ENCODE measurements around the gene NELFB.
"Not testable (repeated sequence)": the region's sequence is repeated elsewhere in the genome, so short reads cannot be mapped to it uniquely, and the experiment has no call there.

The NELFB gene

GRCh38 chr9:137234758-137235423 lies 20.2 kb upstream of the NELFB start:
- DNase-seq (ENCODE audit: extremely low read depth in 1 of 2, low read depth in 1 of 2), result no peak

- no peak for DNase-seq (ENCODE audit: extremely low read depth in 1 of 2, low read depth in 1 of 2)
These were observed 19.5 kb upstream of the NELFB start for GRCh38 chr9:137235424-137236237.

DNA sequence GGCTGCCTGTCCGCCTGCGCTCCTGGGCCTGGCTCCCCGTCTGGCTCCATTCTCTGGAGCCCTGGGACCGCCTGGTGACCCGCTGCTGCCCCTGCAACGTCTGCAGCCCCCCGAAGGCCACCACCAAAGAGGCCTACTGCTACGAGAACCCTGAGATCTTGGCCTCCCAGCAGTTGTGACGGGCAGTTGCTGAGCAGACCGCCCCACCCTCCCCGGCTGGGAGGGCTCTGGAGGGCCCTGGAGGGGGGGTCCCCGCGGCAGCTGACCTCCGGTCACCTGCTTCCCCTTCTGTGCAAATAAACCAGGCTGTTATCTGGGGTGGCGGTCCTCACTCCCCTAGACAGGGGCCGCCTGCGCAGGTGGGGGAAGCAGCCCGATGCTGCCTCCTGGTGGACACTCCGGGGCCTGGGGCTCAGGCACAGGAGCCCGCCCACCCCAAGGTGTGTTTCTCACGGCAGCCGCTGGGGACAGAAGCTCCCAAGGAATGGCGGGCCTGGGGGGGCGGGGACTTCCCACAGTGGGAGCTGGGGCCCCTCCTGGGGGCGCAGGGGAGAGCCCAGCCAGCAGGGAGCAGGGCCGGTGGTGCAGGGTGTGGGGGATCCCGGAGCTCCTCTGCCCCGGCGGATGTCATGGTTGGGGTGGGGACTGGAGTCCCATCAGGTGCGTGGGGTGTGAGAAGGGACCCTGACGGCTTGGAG lies 18.7 kb upstream of the NELFB start:
- peak; percentile 83 to 89 for DNase-seq (ENCODE audit: extremely low read depth in 1 of 2, low read depth in 1 of 2)

DNA sequence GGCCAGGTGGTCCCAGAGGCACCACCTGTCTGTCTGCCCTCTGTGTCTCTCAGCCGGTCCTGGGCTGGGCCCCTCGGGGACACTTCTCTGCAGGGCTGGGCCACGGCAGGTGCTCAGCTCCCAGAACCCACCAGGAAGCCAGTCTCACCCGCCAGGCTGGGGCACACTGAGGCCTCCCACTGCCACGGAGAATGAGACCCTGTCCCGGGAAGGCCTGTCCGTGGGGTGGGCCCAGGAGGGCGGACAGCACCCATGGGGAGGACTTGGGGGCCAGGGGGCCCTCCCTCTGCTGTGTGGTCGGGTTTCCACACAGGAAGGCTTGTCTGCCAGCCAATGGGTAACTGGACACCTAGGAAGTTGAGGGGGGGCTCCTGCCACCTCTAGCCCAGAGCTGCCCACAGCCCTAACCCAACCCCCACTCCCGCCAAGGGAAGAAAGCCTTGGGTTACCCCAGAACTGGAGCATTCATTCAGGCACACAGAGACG lies 18.1 kb upstream of the NELFB start:
- DNase-seq (ENCODE audit: extremely low read depth in 1 of 2, low read depth in 1 of 2), result no peak

- DNase-seq (ENCODE audit: extremely low read depth in 1 of 2, low read depth in 1 of 2), result no peak
These were observed 17.1 kb upstream of the NELFB start for GRCh38 chr9:137237759-137238726.

DNA sequence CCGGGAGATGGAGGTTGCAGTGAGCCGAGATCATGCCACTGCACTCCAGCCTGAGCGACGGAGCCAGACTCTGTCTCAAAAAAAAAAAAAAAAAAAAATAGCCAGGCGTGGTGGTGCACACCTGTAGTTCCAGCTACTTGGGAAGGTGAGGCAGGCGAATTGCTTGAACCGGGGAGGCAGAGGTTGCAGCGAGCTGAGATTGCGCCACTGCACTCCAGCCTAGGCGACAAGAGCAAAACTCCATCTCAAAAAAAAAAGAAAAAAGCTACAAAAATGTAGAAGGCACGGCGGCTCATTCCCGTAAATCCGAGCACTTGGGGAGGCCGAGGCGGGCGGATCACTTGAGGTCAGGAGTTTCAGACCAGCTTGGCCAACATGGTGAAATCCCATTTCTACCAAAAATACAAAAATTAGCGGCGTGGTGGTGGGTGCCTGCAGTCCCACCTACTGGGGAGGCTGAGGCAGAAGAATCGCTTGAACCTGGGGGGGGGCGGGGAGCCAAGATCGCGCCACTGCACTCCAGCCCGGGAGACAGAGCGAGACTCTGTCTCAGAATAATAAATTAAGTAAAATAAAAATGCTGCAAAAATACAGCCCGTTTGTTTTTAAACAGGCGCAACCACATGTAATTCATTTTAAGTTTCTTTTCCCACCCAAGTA lies 15.5 kb upstream of the NELFB start:
- DNase-seq (ENCODE audit: extremely low read depth in 1 of 2, low read depth in 1 of 2), result not testable (repeated sequence)

- peak; percentile 46 to 59 for DNase-seq (ENCODE audit: extremely low read depth in 1 of 2, low read depth in 1 of 2)
These were observed 14.7 kb upstream of the NELFB start for GRCh38 chr9:137240318-137240840.

DNA sequence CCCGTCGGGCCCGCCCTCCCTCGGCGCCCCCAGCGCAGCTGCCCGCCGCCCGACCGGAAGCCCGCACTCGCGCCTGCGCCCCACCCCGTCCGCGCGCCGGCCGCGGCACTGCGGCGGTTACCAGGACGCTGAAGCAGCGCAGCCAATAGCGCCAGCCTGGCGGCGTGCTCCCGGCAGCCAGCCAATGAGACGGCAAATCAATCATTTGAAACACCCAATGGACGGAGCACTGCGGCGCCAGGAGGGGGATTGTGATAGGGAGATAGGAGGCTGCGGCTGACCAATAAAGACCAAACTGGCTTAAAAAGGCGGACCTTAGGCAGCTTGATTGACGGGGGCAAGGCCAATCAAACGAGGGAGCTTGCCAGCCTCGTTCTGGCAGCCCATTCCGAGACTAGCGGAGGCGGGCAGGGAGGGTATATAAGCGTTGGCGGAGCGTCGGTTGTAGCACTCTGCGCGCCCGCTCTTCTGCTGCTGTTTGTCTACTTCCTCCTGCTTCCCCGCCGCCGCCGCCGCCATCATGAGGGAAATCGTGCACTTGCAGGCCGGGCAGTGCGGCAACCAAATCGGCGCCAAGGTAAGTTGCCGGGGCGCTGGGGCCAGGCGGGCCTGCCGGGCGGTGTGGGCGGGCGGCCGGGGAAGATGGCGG lies 14.2 kb upstream of the NELFB start, which contains the start of gene TUBB4B:
Gene TUBB4B, plus strand, starts transcription at position 447 of the 649 bp plus-strand sequence. Its CDS starts 74 bp downstream, at position 521.
- DNase-seq (ENCODE audit: extremely low read depth in 1 of 2, low read depth in 1 of 2), result peak; percentile 96 to 98

DNA sequence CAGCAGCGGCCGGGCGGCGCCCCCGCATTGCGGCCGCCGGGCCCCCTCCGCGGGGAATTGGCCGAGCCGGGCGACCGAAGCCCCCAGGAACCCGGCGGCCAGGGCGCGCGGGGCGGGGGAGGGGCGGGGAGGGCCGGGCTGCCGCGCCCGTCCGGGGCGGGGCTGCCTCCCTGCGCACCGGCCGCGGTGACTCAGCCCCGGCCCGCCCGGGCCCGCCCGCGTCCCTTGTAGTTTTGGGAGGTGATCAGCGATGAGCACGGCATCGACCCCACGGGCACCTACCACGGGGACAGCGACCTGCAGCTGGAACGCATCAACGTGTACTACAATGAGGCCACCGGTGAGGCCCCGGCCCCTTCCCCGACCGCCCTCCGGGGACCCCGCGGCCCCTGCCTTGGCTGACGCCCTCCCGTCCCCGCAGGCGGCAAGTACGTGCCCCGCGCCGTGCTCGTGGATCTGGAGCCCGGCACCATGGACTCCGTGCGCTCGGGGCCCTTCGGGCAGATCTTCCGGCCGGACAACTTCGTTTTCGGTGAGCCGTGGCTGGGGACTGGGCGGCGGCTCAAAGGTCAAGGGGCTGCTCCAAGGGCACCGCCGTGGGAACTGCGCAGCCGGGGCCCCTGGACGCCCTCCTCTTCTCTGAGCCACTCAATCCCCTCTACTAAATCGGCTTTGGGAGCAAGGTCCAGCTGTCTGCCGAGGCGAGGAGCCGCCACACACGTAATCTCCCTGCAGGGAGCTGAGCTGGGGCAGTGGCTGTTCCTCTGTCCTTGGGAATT lies 13.4 kb upstream of the NELFB start:
- DNase-seq (ENCODE audit: extremely low read depth in 1 of 2, low read depth in 1 of 2), result peak; percentile 37 to 49

DNA sequence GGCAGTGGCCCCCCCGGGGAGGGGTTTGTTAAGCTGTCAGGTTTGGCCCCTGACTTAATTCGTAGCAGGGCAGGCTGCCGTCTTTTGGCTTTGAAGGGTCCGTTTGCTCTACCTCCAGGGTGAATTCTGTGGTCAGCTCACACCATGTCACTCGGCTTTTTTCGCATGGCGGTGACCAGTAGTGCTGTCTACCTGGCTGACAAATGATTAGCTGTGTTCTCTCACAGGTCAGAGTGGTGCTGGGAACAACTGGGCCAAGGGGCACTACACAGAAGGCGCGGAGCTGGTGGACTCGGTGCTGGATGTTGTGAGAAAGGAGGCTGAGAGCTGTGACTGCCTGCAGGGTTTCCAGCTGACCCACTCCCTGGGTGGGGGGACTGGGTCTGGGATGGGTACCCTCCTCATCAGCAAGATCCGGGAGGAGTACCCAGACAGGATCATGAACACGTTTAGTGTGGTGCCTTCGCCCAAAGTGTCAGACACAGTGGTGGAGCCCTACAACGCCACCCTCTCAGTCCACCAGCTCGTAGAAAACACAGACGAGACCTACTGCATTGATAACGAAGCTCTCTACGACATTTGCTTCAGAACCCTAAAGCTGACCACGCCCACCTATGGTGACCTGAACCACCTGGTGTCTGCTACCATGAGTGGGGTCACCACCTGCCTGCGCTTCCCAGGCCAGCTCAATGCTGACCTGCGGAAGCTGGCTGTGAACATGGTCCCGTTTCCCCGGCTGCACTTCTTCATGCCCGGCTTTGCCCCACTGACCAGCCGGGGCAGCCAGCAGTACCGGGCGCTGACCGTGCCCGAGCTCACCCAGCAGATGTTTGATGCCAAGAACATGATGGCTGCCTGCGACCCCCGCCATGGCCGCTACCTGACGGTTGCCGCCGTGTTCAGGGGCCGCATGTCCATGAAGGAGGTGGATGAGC lies 12.6 kb upstream of the NELFB start:
- DNase-seq (ENCODE audit: extremely low read depth in 1 of 2, low read depth in 1 of 2), result no peak

DNA sequence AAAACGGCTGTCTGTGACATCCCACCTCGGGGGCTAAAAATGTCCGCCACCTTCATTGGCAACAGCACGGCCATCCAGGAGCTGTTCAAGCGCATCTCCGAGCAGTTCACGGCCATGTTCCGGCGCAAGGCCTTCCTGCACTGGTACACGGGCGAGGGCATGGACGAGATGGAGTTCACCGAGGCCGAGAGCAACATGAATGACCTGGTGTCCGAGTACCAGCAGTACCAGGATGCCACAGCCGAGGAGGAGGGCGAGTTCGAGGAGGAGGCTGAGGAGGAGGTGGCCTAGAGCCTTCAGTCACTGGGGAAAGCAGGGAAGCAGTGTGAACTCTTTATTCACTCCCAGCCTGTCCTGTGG lies 11.9 kb upstream of the NELFB start:
- DNase-seq (ENCODE audit: extremely low read depth in 1 of 2, low read depth in 1 of 2), result not testable (repeated sequence)

DNA sequence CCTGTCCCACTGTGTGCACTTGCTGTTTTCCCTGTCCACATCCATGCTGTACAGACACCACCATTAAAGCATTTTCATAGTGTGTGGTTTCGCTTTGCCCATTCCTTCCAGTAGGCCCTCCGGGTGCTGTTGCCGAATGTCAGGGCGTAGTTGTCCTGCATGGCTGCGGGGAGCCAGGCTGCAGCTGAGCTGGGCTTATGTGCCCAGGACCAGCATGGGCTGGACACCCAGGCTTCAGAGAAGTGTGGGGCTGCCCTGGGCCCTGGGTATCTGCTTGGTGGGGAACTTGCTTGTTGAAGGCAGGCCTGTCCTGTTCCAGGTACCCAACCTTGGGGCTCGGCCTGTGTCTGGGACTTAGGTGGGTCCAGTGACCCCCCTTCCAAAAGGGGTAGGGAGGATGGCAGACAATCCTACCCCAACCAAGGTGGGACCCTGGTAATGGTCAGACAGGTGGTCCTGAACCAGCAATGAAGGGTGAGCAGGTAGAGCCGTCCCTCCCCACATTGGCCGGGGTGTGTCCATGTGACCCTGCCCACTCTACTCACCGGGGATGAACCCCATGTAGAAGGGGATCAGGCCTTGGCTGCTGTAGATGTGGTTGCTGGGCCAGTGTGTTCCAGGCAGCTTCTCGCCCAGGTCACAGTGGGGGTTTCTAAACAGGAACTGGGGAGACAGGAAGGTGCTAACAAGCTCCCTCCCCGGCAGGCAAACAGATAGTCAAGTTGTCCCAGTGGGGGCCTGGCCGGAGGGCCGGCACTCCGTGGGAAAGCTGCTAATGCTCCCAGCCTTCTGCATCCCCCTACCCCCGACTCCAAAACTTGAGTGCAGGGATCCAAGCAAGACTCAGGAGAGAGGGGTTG lies 11.3 kb upstream of the NELFB start:
- no peak for DNase-seq (ENCODE audit: extremely low read depth in 1 of 2, low read depth in 1 of 2)

GRCh38 chr9:137244486-137245449 lies 10.4 kb upstream of the NELFB start:
- DNase-seq (ENCODE audit: extremely low read depth in 1 of 2, low read depth in 1 of 2), result no peak

- no peak for DNase-seq (ENCODE audit: extremely low read depth in 1 of 2, low read depth in 1 of 2)
These were observed 9.4 kb upstream of the NELFB start for GRCh38 chr9:137245450-137246421.
